ENCODE data around the gene YPEL2.
A peak's percentile ranks its signal among the peaks of the same experiment; 100 is the strongest.

Gene YPEL2

DNA sequence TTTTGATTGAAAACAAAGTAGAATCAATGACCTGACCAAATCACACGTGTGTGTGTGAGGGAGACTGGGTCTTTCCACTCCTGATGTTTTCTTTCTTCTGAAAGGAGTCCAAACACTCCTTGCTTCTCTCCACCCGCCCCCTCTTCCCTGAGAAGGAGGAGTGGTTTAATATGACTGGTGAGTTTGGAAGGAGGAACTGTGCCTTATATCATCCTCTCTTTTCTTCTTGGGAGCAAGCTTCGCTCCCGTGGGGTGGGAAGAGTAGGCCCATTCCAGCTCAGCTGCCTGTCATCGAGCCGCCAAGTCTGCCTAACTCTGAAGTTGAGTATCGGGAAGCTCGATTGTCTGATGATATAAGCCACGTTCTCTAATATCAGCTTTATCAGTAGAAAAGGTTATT, 96.5 kb downstream of the YPEL2 start:
- Mint-ChIP-seq H3K4me3 (peak overlapping the region in 2 of 3 experiments; percentile 37), H3K4me1 (peaks cover 70% of the 10 kb centered on the region), H3K27ac (peak overlapping the region; percentile 92 to 94 (median 92)), H3K9me3 (peaks cover 10% of the 10 kb centered on the region), H3K27me3 (ENCODE audit: low read depth) (peaks cover 5% of the 10 kb centered on the region), H3K36me3 (ENCODE audit: low read depth) (peaks cover 2% of the 10 kb centered on the region)
- TF ChIP-seq, protein P1, sequence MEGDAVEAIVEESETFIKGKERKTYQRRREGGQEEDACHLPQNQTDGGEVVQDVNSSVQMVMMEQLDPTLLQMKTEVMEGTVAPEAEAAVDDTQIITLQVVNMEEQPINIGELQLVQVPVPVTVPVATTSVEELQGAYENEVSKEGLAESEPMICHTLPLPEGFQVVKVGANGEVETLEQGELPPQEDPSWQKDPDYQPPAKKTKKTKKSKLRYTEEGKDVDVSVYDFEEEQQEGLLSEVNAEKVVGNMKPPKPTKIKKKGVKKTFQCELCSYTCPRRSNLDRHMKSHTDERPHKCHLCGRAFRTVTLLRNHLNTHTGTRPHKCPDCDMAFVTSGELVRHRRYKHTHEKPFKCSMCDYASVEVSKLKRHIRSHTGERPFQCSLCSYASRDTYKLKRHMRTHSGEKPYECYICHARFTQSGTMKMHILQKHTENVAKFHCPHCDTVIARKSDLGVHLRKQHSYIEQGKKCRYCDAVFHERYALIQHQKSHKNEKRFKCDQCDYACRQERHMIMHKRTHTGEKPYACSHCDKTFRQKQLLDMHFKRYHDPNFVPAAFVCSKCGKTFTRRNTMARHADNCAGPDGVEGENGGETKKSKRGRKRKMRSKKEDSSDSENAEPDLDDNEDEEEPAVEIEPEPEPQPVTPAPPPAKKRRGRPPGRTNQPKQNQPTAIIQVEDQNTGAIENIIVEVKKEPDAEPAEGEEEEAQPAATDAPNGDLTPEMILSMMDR (IDR thresholded peaks at IDR 0.05; ENCODE audit: unreplicated experiment in 3 of 3), result no peak

DNA sequence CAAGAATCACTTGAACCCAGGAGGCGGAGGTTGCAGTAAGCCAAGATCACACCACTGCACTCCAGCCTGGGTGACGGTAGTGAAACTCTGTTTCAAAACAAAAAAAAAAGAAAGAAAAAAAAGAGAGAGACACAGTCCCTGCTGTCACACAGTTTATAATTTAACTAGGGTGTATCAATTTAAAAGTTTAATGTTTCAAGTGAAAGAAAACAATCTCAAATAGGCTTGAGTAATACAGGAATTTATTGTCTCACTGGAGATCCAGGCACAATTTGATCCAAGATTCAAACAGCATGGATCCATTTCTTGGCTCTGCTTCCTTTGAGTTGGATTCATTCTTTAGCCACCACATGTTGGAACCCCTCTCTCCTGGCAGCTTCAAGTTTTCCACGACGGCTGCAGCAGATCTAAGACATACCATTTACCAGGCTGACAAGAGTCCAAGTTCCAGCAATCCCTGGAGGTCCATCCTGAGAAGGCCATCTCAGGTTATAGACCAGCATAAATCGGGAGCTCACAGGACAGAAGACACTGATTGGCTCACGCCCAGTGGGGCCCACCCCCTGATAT, 97.5 kb downstream of the YPEL2 start:
- TF ChIP-seq, protein P1 (IDR thresholded peaks at IDR 0.05; ENCODE audit: unreplicated experiment in 3 of 3), result no peak
- peaks cover 8% of the 10 kb centered on the region for H3K27me3 Mint-ChIP-seq (ENCODE audit: low read depth)
- peaks cover 60% of the 10 kb centered on the region for H3K4me1 Mint-ChIP-seq
- peak overlapping the region; percentile 92 to 94 (median 93) for H3K27ac Mint-ChIP-seq
- H3K4me3 Mint-ChIP-seq, result peak overlapping the region in 2 of 3 experiments; percentile 31 to 36
- H3K36me3 Mint-ChIP-seq (ENCODE audit: low read depth), result no peaks in the 10 kb centered on the region
- H3K9me3 Mint-ChIP-seq, result peaks cover 10% of the 10 kb centered on the region

- TF ChIP-seq, protein P1 (IDR thresholded peaks at IDR 0.05; ENCODE audit: unreplicated experiment in 3 of 3), result no peak
- Mint-ChIP-seq H3K27ac (peak overlapping the region; percentile 1 to 97 (median 35)), H3K9me3 (peaks cover 10% of the 10 kb centered on the region), H3K4me1 (peaks cover 39% of the 10 kb centered on the region), H3K27me3 (ENCODE audit: low read depth) (peaks cover 10% of the 10 kb centered on the region), H3K36me3 (ENCODE audit: low read depth) (no peaks in the 10 kb centered on the region), H3K4me3 (no peak overlapping the region)
Observed at GRCh38 chr17:59431601-59432000, 100.1 kb downstream of the YPEL2 start.

GRCh38 chr17:59432657-59433056, 101.2 kb downstream of the YPEL2 start:
- TF ChIP-seq, protein P1 (IDR thresholded peaks at IDR 0.05; ENCODE audit: unreplicated experiment in 3 of 3), result no peak
- Mint-ChIP-seq H3K4me1 (peaks cover 32% of the 10 kb centered on the region), H3K4me3 (no peak overlapping the region), H3K9me3 (peaks cover 10% of the 10 kb centered on the region), H3K27me3 (ENCODE audit: low read depth) (peaks cover 9% of the 10 kb centered on the region), H3K27ac (no peak overlapping the region), H3K36me3 (ENCODE audit: low read depth) (no peaks in the 10 kb centered on the region)

DNA sequence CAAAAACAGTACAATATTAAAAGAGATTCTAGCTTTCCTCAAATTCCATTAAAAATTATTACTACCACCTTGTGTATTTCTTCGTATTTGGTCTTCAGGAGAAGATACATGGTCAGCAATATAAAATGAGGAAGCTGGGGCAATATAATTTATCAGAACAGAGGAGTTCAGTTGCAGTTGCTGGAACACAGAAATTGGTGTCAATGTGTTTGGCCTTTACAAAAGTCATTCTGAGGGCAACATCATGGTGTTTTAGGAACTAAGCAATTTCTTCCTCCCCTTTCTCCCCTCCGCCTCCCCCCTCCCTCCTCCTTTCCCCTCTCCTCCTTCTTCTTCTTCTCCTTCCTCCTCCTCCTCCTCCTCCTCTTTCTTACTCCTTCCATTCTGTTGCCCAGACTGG, 102.1 kb downstream of the YPEL2 start:
- Mint-ChIP-seq H3K4me3 (no peak overlapping the region), H3K4me1 (peaks cover 32% of the 10 kb centered on the region), H3K27me3 (ENCODE audit: low read depth) (peaks cover 5% of the 10 kb centered on the region), H3K27ac (peak overlapping the region in 1 of 3 experiments; percentile 50), H3K36me3 (ENCODE audit: low read depth) (no peaks in the 10 kb centered on the region), H3K9me3 (peaks cover 10% of the 10 kb centered on the region)
- TF ChIP-seq, protein P1 (IDR thresholded peaks at IDR 0.05; ENCODE audit: unreplicated experiment in 3 of 3), result no peak

DNA sequence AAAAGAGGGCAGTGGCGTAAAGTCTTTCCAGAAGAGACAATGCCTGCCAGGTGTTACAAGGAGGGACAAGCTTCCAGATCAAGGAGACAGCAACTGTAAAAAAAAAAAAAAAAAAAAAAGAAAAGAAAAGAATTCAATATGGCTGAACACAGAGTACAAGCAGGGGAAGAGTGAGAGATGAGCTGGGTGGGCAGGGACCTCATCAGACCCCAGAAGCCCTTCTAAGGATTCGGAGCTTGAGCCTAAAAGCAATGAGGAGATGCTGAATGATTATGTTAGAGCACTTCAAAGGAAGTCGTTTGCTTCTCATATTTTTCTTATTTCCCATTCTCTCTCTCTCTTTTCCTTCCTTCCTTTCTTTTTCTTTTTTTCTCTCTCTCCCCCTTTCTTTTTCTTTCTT, 103.0 kb downstream of the YPEL2 start:
- TF ChIP-seq, protein P1 (IDR thresholded peaks at IDR 0.05; ENCODE audit: unreplicated experiment in 3 of 3), result no peak
- H3K27ac Mint-ChIP-seq, result peak overlapping the region; percentile 18 to 51 (median 50)
- H3K27me3 Mint-ChIP-seq (ENCODE audit: low read depth), result peaks cover 5% of the 10 kb centered on the region
- no peaks in the 10 kb centered on the region for H3K36me3 Mint-ChIP-seq (ENCODE audit: low read depth)
- peaks cover 10% of the 10 kb centered on the region for H3K9me3 Mint-ChIP-seq
- H3K4me3 Mint-ChIP-seq, result no peak overlapping the region
- peaks cover 31% of the 10 kb centered on the region for H3K4me1 Mint-ChIP-seq
